ENCODE results near the gene LOXHD1.

Gene LOXHD1

GRCh38 chr18:46484971-46485370 is 172.0 kb downstream of the LOXHD1 start:
- DNase-seq (ENCODE audit: low read depth, low spot score) = no peak
- Histone ChIP-seq H3K27me3 (ENCODE audit: control insufficient read depth, insufficient read depth, low read length) (no peaks in the 10 kb centered on the region), H3K36me3 (ENCODE audit: control insufficient read depth, insufficient read depth, low read length) (no peaks in the 10 kb centered on the region), H3K9me3 (ENCODE audit: control insufficient read depth, insufficient read depth, low read length) (no peaks in the 10 kb centered on the region), H3K27ac (ENCODE audit: low read length) (no peak overlapping the region), H3K4me3 (ENCODE audit: low read length) (no peak overlapping the region), H3K4me1 (ENCODE audit: control insufficient read depth, insufficient read depth, low read length) (peaks cover 4% of the 10 kb centered on the region; the same call in 1 of the 2 replicates)
- no CpG with 5 or more reads among the region's 16 CpGs for WGBS (ENCODE audit: insufficient coverage, insufficient read length)

- Histone ChIP-seq H3K27me3 (ENCODE audit: control insufficient read depth, insufficient read depth, low read length) (no peaks in the 10 kb centered on the region), H3K9me3 (ENCODE audit: control insufficient read depth, insufficient read depth, low read length) (no peaks in the 10 kb centered on the region), H3K36me3 (ENCODE audit: control insufficient read depth, insufficient read depth, low read length) (no peaks in the 10 kb centered on the region), H3K4me1 (ENCODE audit: control insufficient read depth, insufficient read depth, low read length) (peaks cover 4% of the 10 kb centered on the region; the same call in 1 of the 2 replicates), H3K27ac (ENCODE audit: low read length) (no peak overlapping the region), H3K4me3 (ENCODE audit: low read length) (no peak overlapping the region)
- no CpG with 5 or more reads among the region's 1 CpG for WGBS (ENCODE audit: insufficient coverage, insufficient read length)
- no peak for DNase-seq (ENCODE audit: low read depth, low spot score)
Measured at GRCh38 chr18:46482831-46483230, 174.2 kb downstream of the LOXHD1 start.

GRCh38 chr18:46481847-46482245 is 175.2 kb downstream of the LOXHD1 start:
- no peak overlapping the region for H3K27ac ChIP-seq (ENCODE audit: low read length)
- no peak overlapping the region for H3K4me3 ChIP-seq (ENCODE audit: low read length)
- no CpG with 5 or more reads among the region's 1 CpG for WGBS (ENCODE audit: insufficient coverage, insufficient read length)
- H3K4me1 ChIP-seq (ENCODE audit: control insufficient read depth, insufficient read depth, low read length) = peaks cover 4% of the 10 kb centered on the region; the same call in 1 of the 2 replicates
- H3K9me3 ChIP-seq (ENCODE audit: control insufficient read depth, insufficient read depth, low read length) = no peaks in the 10 kb centered on the region
- H3K36me3 ChIP-seq (ENCODE audit: control insufficient read depth, insufficient read depth, low read length) = no peaks in the 10 kb centered on the region; the same call in 1 of the 2 replicates
- H3K27me3 ChIP-seq (ENCODE audit: control insufficient read depth, insufficient read depth, low read length) = no peaks in the 10 kb centered on the region
- DNase-seq (ENCODE audit: low read depth, low spot score) = no peak

- Histone ChIP-seq H3K9me3 (ENCODE audit: control insufficient read depth, insufficient read depth, low read length) (no peaks in the 10 kb centered on the region), H3K4me3 (ENCODE audit: low read length) (no peak overlapping the region), H3K4me1 (ENCODE audit: control insufficient read depth, insufficient read depth, low read length) (peaks cover 4% of the 10 kb centered on the region; the same call in 1 of the 2 replicates), H3K27me3 (ENCODE audit: control insufficient read depth, insufficient read depth, low read length) (no peaks in the 10 kb centered on the region), H3K36me3 (ENCODE audit: control insufficient read depth, insufficient read depth, low read length) (no peaks in the 10 kb centered on the region; the same call in 1 of the 2 replicates), H3K27ac (ENCODE audit: low read length) (no peak overlapping the region)
- WGBS (ENCODE audit: insufficient coverage, insufficient read length) = no CpG with 5 or more reads among the region's 9 CpGs
- DNase-seq (ENCODE audit: low read depth, low spot score) = no peak
Measured at GRCh38 chr18:46481048-46481846, 175.8 kb downstream of the LOXHD1 start.

GRCh38 chr18:46480226-46480625 is 176.8 kb downstream of the LOXHD1 start:
- H3K27ac ChIP-seq (ENCODE audit: low read length) = no peak overlapping the region
- no peaks in the 10 kb centered on the region for H3K9me3 ChIP-seq (ENCODE audit: control insufficient read depth, insufficient read depth, low read length)
- WGBS (ENCODE audit: insufficient coverage, insufficient read length) = no CpG with 5 or more reads among the region's 5 CpGs
- H3K4me1 ChIP-seq (ENCODE audit: control insufficient read depth, insufficient read depth, low read length) = peaks cover 4% of the 10 kb centered on the region; the same call in 1 of the 2 replicates
- no peaks in the 10 kb centered on the region; the same call in 1 of the 2 replicates for H3K36me3 ChIP-seq (ENCODE audit: control insufficient read depth, insufficient read depth, low read length)
- no peak for DNase-seq (ENCODE audit: low read depth, low spot score)
- no peak overlapping the region for H3K4me3 ChIP-seq (ENCODE audit: low read length)
- H3K27me3 ChIP-seq (ENCODE audit: control insufficient read depth, insufficient read depth, low read length) = no peaks in the 10 kb centered on the region

- no peak overlapping the region for H3K27ac ChIP-seq (ENCODE audit: low read length)
- no peaks in the 10 kb centered on the region; the same call in 1 of the 2 replicates for H3K36me3 ChIP-seq (ENCODE audit: control insufficient read depth, insufficient read depth, low read length)
- H3K4me3 ChIP-seq (ENCODE audit: low read length) = no peak overlapping the region
- no peaks in the 10 kb centered on the region for H3K27me3 ChIP-seq (ENCODE audit: control insufficient read depth, insufficient read depth, low read length)
- no peak for DNase-seq (ENCODE audit: low read depth, low spot score)
- H3K4me1 ChIP-seq (ENCODE audit: control insufficient read depth, insufficient read depth, low read length) = peaks cover 2% of the 10 kb centered on the region; the same call in 1 of the 2 replicates
- no peaks in the 10 kb centered on the region for H3K9me3 ChIP-seq (ENCODE audit: control insufficient read depth, insufficient read depth, low read length)
- no CpG with 5 or more reads among the region's 2 CpGs for WGBS (ENCODE audit: insufficient coverage, insufficient read length)
Measured at GRCh38 chr18:46478796-46479195, 178.2 kb downstream of the LOXHD1 start.

GRCh38 chr18:46477425-46478011 is 179.5 kb downstream of the LOXHD1 start:
- Histone ChIP-seq H3K4me1 (ENCODE audit: control insufficient read depth, insufficient read depth, low read length) (peaks cover 2% of the 10 kb centered on the region; the same call in 1 of the 2 replicates), H3K4me3 (ENCODE audit: low read length) (no peak overlapping the region), H3K27ac (ENCODE audit: low read length) (no peak overlapping the region), H3K27me3 (ENCODE audit: control insufficient read depth, insufficient read depth, low read length) (no peaks in the 10 kb centered on the region), H3K36me3 (ENCODE audit: control insufficient read depth, insufficient read depth, low read length) (no peaks in the 10 kb centered on the region; the same call in 1 of the 2 replicates), H3K9me3 (ENCODE audit: control insufficient read depth, insufficient read depth, low read length) (no peaks in the 10 kb centered on the region)
- no CpG with 5 or more reads among the region's 21 CpGs for WGBS (ENCODE audit: insufficient coverage, insufficient read length)
- DNase-seq (ENCODE audit: low read depth, low spot score) = no peak

GRCh38 chr18:46475390-46475752 is 181.6 kb downstream of the LOXHD1 start:
- Histone ChIP-seq H3K36me3 (ENCODE audit: control insufficient read depth, insufficient read depth, low read length) (no peaks in the 10 kb centered on the region; the same call in 1 of the 2 replicates), H3K27me3 (ENCODE audit: control insufficient read depth, insufficient read depth, low read length) (no peaks in the 10 kb centered on the region), H3K4me1 (ENCODE audit: control insufficient read depth, insufficient read depth, low read length) (no peaks in the 10 kb centered on the region; the same call in 1 of the 2 replicates), H3K27ac (ENCODE audit: low read length) (no peak overlapping the region), H3K9me3 (ENCODE audit: control insufficient read depth, insufficient read depth, low read length) (no peaks in the 10 kb centered on the region), H3K4me3 (ENCODE audit: low read length) (no peak overlapping the region)
- WGBS (ENCODE audit: insufficient coverage, insufficient read length) = no CpG with 5 or more reads among the region's 4 CpGs
- DNase-seq (ENCODE audit: low read depth, low spot score) = no peak

GRCh38 chr18:46474487-46475389 is 182.3 kb downstream of the LOXHD1 start:
- Histone ChIP-seq H3K4me3 (ENCODE audit: low read length) (no peak overlapping the region), H3K27me3 (ENCODE audit: control insufficient read depth, insufficient read depth, low read length) (no peaks in the 10 kb centered on the region), H3K9me3 (ENCODE audit: control insufficient read depth, insufficient read depth, low read length) (no peaks in the 10 kb centered on the region), H3K36me3 (ENCODE audit: control insufficient read depth, insufficient read depth, low read length) (no peaks in the 10 kb centered on the region; the same call in 1 of the 2 replicates), H3K4me1 (ENCODE audit: control insufficient read depth, insufficient read depth, low read length) (no peaks in the 10 kb centered on the region; the same call in 1 of the 2 replicates), H3K27ac (ENCODE audit: low read length) (no peak overlapping the region)
- no CpG with 5 or more reads among the region's 14 CpGs for WGBS (ENCODE audit: insufficient coverage, insufficient read length)
- no peak for DNase-seq (ENCODE audit: low read depth, low spot score)

Measured in iPS DF 6.9 (cell line).